Activated CD4-positive, alpha-beta T cell treated with anti-CD3 and anti-CD28 coated beads, Interleukin-2, amount 50 U/mL, for 16 hours (primary cell): ENCODE results near the gene HYAL4.

Experiments
- DNase-seq: peaks from one replicate; pipeline ENCODE4 v3.0.0-alpha.2; 2020

HYAL4 gene

GRCh38 chr7:123917878-123918277, 72.9 kb downstream of the HYAL4 start:
- no peak for DNase-seq

- DNase-seq = no peak
These were observed 73.3 kb downstream of the HYAL4 start for GRCh38 chr7:123918309-123918708.

GRCh38 chr7:123923599-123923998, 78.6 kb downstream of the HYAL4 start:
- no peak for DNase-seq

GRCh38 chr7:123924941-123925340, 80.0 kb downstream of the HYAL4 start, which contains the start of gene SPAM1:
TSS of gene SPAM1 (plus strand) at chr7:123925241. CDS start at chr7:123953571, 28,330 bp downstream.
- no peak for DNase-seq
